NCI-H2081 treated with DMSO at 0.1 percent for 48 hours (cell line): ENCODE data around the gene SLAMF7.
"Not testable (repeated sequence)": the region's sequence is repeated elsewhere in the genome, so short reads cannot be mapped to it uniquely, and the experiment has no call there.

Source experiments
- DNase-seq: peaks from one replicate; lab custom pipeline; 2025; lab: John Stamatoyannopoulos, UW

SLAMF7 gene, protein sequence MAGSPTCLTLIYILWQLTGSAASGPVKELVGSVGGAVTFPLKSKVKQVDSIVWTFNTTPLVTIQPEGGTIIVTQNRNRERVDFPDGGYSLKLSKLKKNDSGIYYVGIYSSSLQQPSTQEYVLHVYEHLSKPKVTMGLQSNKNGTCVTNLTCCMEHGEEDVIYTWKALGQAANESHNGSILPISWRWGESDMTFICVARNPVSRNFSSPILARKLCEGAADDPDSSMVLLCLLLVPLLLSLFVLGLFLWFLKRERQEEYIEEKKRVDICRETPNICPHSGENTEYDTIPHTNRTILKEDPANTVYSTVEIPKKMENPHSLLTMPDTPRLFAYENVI

DNA sequence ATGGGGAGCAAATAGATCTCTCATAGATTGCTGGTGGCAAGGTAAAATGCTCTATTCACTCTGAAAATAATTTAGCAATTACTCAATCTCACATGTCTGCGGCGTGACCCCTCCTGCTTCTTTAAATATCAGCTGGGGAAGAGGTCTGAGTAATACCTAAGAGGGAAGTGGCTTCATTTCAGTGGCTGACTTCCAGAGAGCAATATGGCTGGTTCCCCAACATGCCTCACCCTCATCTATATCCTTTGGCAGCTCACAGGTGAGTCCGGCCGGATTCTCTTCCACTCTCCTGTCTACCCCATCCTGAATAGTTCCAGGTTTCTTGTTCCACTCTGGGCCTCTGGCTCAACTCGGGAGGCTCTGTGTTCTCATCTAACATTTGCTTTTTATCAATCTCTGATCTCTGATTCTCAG, at the start of gene SLAMF7:
Gene SLAMF7, plus strand, starts transcription at position 150 of the 414 bp plus-strand sequence. Its CDS starts 55 bp downstream, at position 205.
- DNase-seq, result no peak

GRCh38 chr1:160692390-160692789, 46.7 kb upstream of the SLAMF7 start:
- not testable (repeated sequence) for DNase-seq

DNA sequence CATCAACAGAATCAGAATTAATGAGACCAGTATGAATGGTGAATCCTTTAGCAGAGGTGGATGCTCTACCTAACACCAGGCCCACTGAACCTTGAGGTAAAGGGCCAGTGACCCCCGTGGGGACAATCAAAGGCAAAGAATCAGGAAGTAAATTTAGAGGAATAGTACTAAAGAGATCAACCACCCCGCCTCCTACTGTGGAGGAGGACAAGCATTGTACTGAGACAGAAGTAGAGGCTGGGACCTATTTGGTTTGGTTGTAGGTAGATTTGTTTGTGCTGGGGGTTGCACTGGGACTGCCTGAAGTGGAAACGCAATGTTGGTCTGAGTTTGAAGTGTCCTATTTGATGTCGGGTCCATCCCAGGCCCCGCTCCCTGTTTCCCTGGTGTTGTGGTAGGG, 36.9 kb upstream of the SLAMF7 start:
- no peak for DNase-seq

GRCh38 chr1:160704250-160704649, 34.8 kb upstream of the SLAMF7 start:
- DNase-seq, result no peak

GRCh38 chr1:160705212-160705621, 33.8 kb upstream of the SLAMF7 start:
- DNase-seq, result not testable (repeated sequence)

- DNase-seq, result no peak
Measured at GRCh38 chr1:160705742-160706141, 33.3 kb upstream of the SLAMF7 start.

GRCh38 chr1:160706526-160707235, 32.4 kb upstream of the SLAMF7 start:
- no peak for DNase-seq

DNA sequence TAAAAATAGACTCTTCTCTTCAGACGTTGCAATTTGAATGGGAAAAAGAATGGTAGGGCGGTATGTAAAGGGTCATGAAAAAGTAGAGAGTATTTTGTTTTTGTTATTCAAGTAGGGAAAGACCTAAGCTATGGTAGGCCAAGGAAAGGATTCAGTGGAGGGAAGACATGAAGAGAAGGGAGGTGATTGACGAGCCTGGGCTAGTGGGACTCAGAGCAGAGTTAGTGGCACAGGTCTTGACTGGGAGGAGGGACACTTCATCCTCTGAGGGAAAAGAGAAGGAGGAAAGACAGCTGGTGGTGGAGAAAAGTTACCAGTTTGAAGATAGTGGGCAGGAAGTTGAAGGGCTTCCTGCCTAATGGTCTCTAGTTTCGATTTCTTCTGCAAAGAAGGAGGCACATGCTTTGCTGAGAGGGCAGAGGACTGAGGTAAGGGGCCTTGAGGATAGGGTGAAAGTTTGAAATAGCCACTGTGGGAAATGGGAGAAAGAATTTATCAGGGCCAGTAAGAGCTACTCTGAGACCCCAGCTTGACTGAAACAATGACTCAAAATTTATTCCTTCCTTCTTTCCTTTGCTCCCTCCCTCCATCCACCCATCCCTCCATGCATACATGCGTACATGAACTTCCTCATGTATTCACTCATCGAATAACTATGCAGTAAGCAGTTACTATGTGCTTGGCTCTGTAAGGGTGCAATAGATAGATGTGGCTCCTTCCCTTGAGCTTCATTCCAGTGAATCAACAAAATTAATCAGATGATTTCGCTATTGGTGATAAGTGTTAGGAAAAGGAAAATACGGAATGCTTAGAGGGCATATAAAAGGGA, 31.6 kb upstream of the SLAMF7 start:
- no peak for DNase-seq

DNA sequence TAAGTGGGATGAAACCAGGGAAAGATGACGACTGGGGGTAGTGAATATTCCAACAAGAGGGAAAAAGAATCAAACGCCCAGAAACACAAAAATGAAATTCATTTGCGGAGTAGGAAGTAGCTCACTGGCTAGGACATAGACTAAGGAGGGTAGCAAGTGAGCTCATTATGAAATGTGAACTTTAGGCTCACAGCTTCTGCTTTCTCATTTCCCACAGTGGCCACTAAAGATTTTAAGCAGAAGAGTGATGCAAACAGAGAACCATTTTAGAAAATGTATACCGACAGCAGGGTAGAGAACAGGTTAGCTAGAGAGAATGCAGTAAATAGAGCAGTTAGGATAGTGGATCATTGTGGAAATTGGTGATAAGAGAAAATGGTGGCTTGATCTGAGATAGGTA, 30.9 kb upstream of the SLAMF7 start:
- no peak for DNase-seq

DNA sequence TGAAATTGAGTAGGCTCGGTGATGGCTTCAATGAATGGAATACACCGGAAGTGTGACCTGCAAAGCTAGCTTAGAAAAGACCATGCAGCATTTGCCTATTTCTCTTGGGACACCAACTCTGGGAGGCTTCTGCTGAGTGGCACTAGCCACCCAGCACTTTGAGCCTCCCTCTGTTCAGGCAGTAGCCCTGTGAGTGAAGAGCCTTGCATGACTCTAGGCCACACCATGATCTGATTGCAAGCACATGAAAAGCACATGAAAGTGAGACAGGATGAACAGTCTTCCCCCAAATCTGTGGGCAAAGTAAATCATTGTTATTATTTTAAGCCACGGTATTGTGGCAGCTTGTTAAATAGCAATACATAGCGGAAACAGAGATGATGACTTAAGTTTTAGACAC, 30.2 kb upstream of the SLAMF7 start:
- DNase-seq, result no peak

GRCh38 chr1:160709715-160710114, 29.3 kb upstream of the SLAMF7 start:
- no peak for DNase-seq

DNA sequence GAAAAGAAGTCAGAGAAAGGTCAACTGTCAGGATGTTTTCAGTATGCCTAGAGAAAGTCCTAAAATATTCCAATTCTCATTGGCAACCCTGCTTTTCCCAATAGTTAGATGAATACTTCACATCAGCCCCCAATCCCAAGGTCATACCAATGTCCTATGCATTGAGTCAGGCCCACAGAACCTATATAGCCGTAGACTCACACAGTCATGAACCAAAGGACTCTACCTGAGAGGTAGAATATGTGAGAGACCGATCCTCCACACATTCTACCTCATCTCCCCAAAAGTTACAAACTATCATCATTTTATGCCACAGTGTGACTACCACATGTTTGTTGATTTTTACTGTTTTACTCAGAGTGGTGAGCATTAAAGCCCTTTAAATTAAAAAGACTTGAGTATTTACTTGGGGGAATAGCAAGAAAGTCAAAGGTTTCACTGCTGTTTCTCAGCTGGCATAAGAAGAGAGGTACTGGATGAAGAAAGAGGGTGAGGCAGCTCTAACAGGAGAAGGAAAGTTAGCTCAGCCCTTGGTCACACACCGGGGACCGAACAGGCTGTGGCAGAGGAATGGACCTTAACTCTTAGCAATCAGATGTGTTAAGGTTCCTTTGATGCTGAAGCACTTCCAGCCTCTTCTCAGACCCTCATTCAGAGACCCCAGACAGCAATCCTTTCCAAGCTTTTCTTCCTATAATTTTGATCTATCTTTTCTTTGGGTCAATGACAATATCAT, 28.4 kb upstream of the SLAMF7 start:
- no peak for DNase-seq

GRCh38 chr1:160711276-160711601, 27.8 kb upstream of the SLAMF7 start:
- no peak for DNase-seq

DNA sequence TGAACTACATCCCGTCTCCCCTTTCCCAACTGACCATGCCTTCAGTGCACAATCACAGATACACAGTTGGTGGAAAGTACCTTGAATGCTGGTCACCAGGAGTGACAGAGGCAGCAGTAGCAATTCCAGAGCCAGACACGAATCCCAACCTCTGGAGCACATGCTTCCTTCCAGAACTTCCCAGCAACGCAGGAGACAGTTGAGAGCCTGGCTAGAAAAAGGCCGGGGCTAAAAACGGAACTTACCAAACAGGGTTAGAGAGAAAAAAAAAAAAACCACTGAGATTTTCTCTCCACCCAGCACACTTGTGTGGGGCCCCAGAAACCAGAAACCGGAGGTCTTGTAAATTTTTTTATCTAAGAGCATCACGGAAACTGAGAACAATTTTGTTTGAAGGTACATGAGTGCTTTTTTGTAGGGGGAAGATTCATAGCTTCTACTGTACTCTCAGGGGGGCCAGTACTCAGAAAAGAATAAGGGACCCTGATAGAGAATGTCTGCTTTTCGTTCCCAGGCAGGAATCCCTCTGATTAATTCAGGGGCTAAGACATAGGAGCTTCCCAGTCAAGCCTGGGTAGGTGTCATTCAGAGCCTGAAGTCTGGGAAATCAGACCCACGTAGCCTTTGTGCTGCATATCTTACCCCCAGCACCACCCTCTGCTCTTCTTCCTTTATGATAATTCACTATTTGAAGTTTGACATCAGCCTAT, 27.3 kb upstream of the SLAMF7 start, which contains the start of gene CD48:
Gene CD48, minus strand, starts transcription at position 221 of the 710 bp plus-strand sequence. Its CDS starts 59 bp downstream, at position 162.
- no peak for DNase-seq

DNA sequence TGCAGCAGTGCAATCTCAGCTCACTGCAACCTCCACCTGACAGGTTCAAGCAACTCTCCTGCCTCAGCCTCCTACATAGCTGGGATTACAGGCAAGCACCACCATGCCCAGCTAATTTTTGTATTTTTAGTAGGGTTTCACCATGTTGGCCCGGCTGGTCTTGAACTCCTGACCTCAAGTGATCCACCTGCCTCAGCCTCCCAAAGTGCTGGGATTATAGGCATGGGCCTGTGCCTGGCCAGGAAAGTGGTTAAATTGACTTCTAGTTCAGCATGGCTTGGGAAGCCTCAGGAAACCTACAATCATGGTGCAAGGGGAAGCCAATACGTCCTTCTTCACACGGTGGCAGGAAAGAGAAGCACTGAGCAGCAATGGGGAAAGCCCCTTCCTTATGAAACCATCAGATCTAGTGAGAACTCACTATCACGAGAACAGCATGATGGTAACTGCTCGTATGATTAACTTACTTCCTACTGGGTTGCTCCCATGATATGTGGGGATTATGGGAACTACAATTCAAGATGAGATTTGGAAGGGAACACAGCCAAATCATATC, 26.4 kb upstream of the SLAMF7 start:
- not testable (repeated sequence) for DNase-seq

- no peak for DNase-seq
Measured at GRCh38 chr1:160713161-160713560, 25.9 kb upstream of the SLAMF7 start.

- not testable (repeated sequence) for DNase-seq
Measured at GRCh38 chr1:160714034-160714648, 24.9 kb upstream of the SLAMF7 start.

GRCh38 chr1:160716013-160716412, 23.0 kb upstream of the SLAMF7 start:
- DNase-seq, result no peak

- DNase-seq, result no peak
Measured at GRCh38 chr1:160717306-160717705, 21.7 kb upstream of the SLAMF7 start.

GRCh38 chr1:160718210-160718609, 20.8 kb upstream of the SLAMF7 start:
- DNase-seq, result no peak
